Measurements from ENCODE around the gene MPIG6B.

MPIG6B gene

DNA sequence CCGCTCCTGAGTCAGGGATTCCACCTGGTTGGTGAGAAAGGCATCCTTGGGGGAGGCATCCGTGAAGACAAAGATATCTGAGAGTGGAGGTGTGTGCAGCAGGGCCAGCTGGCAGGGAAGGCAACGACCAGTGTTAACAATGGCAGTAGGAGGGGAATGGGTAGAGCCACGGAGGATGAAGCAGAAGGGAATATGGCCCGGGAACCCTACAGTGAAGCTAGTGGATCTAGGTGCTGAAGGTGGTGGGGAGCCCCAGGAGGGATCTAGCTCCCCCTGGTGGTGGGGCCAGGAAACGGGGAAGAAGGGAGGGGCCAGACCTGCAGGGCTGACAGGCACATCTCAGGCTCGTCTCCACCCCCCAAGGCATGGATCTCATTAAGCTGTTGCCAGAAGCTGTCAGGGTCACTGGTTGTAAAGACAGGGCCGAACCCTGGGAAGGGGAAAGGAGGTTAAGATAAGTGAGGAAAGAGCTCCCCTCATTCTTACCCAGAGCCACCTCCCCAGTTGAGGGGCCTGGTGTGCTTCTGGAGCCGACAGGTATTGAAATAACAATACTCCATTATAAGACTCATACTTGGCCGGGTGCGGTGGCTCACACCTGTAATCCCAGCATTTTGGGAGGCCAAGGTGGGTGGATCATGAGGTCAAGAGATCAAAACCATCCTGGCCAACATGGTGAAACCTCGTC lies 46.7 kb downstream of the MPIG6B start:
- DNase-seq: no peak

DNA sequence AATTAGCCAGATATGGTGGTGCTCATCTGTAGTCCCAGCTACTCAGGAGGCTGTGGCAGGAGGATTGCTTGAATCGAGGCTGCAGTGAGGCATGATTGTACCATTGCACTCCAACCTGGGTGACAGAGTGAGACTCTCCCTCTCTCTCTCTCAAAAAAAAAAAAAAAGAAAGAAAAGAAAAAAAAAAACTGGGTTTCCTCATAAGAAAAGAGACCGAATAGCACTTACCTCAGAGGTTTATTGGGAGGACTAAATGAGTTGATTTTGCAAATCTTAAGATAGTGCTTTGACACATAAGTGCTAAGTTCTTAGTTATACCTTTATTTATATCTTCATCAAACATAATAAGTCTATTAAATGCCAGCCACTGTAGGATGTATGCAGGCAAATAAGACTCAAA lies 47.7 kb downstream of the MPIG6B start:
- no peak for DNase-seq

DNA sequence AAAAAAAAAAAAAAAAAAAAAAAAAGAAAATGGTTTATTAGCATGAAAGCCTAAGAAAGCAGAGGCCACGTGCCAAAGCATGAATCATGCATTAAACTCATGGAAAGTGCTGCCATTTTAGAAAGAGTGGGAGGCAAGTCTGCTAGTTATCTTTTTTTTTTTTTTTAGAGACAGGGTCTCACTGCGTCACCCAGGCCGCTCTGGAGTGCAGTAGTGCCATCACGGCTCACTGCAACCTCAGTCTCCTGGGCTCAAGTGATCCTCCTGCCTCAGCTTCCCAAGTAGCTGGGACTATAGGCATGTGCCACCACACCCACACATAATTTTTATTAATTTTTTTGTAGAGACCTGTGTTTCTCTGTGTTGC lies 48.8 kb downstream of the MPIG6B start:
- no peak for DNase-seq

DNA sequence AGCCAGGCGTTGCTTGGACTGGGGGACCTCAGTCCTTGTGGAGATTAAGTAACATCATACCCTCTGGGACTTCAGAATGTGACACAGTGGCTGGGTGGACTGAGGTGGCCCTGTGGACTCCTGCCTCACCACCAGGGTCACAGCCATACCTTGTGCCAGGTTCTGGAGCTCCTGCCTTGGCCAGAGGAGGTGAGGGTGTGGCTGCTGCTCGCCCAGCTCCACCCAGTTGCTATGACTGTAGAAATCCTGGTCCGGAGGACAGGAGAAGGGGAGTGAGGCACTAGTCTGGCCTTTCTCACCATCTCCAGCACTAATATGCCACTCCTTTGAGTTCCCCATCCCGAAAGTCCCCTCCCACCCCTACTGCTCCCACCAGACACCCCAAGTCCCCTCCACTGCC lies 52.0 kb downstream of the MPIG6B start:
- DNase-seq: no peak

DNA sequence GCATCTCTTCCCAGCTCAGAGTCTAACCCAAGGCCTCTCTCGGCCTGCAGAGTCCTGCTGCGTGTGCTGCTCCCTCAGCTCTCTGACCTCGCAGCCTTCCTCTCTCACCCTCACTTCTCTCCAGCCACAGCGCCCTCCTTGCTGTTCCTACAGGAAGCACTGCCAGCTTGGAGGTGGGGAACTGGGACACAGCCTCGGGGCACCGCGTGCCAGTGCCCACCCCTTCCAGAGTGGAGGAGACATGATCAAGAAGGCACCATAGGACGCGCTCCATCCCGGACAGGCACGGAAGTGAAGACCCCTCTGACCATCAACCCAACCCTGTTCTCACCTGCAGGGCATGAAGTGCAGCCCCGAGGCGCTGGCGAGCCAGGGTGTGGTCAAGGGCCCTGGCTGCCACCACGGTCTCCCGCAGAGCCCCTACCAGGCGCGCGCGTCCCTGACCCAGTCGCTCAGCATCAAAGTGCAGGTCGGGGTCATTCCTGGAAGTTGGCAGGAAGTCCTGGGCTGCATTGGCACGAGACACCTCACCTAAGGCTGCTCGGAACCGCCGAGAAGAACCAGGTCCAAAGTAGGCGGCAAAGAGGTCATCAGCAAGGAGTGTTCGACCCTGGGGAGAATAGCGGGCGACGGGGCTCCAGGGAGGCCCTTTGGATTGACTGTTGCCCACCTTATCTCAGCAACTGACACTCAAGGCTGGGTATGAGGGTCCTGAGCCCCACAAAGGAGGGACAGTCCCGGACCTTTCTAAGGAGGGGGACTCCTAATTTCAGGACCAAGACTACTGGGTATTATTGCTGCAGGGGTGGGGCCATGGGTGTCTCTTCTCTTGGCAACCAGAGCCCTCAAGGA lies 52.7 kb downstream of the MPIG6B start:
- no peak for DNase-seq
